ENCODE data around the gene RGCC.
"Not testable (repeated sequence)": the region's sequence is repeated elsewhere in the genome, so short reads cannot be mapped to it uniquely, and the experiment has no call there.

Gene RGCC, protein sequence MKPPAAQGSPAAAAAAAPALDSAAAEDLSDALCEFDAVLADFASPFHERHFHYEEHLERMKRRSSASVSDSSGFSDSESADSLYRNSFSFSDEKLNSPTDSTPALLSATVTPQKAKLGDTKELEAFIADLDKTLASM

DNA sequence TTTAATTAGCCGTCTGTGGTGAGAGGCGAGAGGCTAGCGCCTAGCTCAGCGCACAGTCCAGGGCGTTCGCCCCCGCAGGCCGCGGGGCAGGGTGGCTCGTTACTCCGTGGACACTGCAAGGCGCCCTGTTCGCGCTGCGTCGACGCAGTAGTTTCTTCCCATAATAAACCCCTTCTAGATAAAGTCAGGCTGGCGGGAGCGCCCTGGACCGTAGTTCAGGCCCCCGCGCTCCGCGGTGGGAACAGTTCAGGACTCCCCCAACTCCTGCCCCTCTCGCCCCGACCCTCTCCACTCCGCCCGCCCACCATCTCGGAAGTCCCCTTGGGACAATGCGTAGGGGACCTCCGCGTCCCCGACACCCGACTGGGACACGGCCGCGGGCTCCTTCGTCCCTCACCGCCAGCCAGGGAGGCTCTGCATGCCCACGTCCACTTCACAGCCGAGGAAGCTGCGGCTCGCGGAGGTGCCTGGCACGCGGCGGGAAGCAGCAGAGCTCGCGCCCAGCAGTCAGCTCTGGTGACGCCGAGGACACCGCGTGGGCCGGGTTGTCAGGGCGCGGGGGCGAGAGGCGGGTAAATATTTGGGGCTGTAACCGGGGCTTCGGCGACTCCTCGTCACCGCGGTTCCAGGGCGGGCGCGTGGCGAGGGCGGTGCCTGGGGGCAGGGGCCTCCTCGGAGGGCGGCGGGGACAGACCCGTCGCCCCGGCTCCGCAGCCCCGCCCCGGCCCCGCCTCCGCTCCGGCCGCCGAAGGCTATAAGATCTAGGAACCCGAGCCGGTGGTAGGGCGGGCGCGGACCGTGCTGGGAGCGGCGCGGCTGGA lies at the start of gene RGCC:
Gene RGCC, plus strand, starts transcription at position 783 of the 821 bp plus-strand sequence. CDS start 158 bp downstream, outside the sequence.
- peak; percentile 86 for DNase-seq (ENCODE audit: low spot score)

DNA sequence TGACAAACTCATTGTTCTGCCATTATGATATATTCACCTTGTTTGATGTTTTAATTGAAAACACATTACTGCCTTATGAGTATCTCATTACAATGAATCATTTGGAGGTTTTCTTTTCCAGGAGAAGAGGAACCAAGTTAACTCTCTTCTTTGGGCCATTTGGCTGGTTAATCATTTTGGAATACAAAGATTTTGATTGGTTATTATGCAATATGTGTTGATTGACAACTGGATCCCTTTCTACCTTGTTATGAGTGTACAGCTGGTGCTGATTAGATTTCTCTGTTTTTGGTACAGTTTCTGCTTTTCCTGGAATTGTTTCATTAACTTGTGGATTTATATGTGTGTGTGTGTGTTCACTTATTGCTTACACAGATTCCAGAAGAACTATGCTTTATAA lies 49.2 kb upstream of the RGCC start:
- DNase-seq (ENCODE audit: low spot score), result no peak

DNA sequence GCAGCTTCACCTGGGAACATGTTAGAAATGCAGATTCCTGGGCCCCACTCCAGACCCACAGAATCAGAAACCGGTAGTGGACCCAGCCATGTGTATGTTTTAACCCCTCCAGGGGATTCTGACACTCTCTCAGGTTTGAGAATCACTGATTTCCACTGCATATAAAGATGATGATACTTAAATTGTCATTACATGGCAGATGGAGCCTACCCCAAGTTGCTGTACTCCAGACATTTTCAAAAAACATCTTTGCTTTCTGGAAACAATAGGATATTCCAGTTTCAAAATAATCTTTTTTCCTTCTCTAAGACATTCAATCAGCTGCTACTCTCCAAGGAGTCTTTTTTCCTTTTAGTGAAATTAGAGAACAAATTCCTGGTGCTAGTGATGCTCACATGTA lies 48.6 kb upstream of the RGCC start:
- no peak for DNase-seq (ENCODE audit: low spot score)

DNA sequence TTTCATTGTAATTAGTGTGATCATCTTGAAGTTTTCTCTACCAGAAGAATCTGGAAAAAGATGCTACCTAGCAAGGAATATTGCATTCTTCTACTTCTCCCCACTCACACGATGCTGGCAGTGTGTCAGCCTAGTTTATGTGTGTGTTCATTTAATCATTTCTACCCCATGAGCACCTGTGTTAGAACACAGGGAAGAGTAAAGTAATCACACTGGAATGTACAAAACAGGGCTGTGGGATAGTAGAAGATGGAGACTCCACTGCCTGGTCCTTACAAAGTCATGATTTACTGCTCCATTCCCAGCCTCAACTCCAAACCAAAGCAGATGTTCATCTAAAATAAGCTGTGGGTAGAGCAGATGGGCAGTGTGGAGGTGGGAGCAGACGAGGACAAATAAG lies 47.7 kb upstream of the RGCC start:
- no peak for DNase-seq (ENCODE audit: low spot score)

DNA sequence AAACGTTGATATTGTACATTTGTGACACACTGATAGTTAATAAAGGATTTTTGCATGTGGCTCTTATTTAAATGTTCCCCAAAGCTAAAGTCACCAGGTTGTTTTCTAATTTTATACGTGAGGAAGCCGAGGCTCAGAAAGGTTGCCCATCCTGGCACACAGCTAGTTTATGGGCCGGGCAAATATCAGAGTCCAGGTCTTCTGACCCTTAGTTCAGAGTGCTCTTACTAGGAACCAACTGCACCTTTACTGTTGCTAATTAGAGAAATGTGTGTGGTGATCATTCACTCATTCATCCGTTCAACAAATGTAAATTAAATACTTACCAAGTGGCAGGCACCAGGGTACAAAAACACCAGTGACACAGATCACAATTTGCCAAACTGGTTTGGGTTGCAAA lies 46.3 kb upstream of the RGCC start:
- no peak for DNase-seq (ENCODE audit: low spot score)

DNA sequence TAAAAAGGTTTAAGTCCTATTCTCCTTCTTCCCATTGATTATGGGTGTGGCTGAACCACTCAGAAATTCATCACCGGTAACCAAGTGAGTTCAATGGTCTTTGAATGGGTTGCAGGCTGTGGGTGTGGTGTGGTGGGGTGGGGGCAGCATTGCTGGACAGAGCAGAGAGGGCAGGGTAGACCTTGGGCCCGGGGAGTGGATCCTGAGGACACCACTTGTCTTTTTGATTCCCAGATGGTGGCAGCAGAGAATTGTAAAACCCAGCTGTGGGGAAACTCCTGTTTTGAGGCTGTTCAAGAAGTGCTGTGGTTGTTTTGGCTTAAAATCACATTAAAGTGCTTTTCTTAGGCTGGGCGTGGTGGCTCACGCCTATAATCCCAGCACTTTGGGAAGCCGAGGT lies 45.8 kb upstream of the RGCC start:
- DNase-seq (ENCODE audit: low spot score), result peak; percentile 40

DNA sequence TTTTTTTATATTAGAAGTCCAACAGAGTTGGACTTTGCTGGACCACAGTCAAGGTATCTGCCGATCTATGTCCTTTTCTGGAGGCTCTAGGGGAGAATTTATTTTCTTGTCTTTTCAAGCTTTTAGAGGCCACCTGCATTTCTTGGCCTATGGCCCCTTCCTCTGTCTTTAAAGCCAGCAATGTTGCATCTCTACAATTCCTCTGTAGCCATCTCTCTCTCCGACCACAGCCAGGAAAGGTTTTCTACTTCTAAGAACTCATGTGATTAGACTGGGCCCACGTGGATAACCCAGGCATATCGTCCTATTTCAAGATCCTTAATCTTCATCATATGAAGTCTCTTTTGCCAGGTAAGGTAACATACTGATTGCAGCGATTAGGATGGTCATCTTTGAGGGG lies 43.5 kb upstream of the RGCC start:
- DNase-seq (ENCODE audit: low spot score), result no peak

DNA sequence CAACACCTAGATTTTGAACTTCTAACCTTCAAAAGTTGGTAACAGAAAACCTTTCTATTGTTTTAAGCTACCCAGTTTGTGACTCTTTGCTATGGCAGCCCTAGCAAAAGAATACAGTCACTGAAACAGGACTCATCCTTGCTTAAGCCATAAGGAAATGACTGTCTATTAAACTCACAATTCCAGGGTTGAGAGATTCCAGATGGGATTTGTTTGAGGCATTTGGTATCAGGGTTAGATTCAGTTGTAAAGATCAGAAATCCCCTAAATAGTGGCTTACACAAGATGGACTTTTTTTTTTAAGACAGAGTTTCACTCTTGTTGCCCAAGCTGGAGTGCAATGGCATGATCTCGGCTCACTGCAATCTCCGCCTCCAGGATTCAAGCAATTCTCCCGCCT lies 41.1 kb upstream of the RGCC start:
- no peak for DNase-seq (ENCODE audit: low spot score)

DNA sequence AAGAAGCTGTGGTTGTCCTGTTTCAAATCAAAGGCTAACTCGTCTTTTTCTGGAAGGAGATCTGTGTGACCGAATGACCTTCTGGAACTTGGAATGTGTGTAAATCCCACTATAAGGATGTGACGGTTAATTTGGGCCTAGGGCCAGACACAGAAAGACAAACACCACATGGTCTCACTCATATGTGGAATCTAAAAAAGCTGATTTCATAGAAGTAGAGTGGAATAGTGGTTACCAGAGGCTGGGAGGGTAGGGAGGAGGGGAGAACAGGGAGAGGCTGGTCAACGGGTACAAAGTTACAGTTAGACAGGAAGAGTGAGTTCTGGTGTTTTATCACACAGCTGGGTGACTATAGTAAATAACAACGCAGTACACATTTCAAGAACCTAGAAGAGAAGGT lies 39.3 kb upstream of the RGCC start:
- DNase-seq (ENCODE audit: low spot score), result no peak

DNA sequence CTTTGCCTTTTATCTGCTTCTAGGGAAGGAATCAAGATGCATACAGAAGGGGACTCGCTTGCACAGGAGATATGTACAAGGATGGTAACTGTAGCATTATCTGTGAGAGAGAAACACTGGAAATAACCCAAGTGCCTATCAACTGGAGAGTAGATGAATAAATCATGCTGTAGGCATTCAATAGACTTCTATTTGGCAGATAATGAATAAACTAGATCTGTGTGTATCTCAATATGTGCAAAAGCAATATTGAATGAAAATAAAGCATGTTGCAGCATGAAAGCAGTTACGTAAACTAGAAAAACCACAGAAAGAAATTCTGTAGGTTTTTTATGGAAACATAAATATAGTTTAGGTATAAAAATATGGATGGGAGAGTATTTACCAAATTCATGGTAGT lies 38.6 kb upstream of the RGCC start:
- no peak for DNase-seq (ENCODE audit: low spot score)

DNA sequence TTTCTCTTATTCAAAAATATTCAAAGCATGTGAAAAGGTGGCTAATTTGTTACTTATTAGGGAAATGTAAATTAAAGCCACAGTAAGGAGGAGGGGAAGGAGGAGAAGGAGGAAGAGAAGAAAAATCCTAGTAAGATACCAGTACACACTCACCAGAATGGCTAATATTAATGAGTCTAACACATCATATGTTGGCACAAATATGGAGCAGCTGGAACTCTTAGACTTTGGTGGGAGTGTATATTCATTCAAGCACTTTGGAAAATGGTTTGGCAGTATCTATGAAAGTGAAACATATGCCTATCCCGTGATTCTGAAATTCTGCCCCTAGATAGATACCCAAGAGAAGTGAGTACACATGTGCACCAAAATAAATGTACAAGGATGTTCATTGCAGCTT lies 38.1 kb upstream of the RGCC start:
- no peak for DNase-seq (ENCODE audit: low spot score)

DNA sequence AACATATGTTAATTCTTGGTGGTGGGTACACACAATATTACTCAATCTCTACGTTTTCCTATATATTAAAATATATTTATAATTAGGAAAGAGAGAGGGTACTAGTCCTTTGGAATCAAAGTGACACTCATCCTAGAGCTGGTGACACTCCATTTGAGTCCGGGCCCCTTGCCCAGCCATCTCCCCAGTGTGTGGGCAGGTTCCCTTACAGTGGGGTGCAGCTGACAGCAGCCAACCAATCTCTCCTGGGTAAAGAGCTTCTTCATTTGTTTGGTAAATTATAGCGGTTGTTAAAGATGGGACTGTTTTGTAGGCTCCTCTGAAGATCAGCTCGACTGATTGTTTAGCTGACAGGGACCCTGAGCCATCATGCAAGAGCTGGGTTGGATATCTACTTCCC lies 37.2 kb upstream of the RGCC start:
- DNase-seq (ENCODE audit: low spot score), result no peak

DNA sequence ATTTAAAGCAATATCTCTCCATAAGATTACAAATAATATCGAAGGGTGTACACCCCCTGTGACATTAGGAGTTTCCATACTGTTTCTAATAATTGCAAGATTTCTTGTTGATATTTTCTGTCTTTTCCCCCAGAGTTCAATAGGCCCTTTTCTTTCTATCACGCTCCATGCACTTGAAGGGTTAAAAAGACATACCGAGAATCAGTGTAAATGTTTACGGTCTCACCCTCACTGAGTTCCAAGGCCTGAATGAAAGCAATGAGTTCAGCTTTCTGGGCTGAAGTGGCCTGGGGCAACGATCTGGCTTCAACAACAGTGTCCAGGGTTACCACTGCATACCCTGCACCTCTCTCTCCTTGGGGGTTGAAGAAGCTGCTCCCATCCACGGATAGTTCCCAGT lies 36.0 kb upstream of the RGCC start:
- not testable (repeated sequence) for DNase-seq (ENCODE audit: low spot score)

DNA sequence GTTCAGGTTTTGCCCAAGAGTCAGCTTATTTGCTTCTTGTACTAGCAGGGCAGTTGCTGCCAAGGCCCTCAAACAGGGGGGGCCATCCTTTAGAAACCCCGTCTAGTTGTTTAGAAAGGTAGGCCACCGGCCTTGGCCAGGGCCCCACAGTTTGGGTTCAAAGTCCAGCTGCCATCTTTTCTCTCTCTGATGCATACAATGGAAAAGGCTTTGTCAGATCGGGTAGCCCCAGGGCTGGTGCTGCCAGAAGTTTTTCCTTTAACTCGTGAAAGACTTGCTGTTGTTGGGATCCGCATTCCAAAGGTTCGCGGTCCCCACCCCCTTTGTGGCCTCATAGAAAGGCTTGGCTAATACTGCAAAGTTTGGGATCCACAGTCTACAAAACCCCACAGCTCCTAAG lies 35.4 kb upstream of the RGCC start:
- not testable (repeated sequence) for DNase-seq (ENCODE audit: low spot score)

DNA sequence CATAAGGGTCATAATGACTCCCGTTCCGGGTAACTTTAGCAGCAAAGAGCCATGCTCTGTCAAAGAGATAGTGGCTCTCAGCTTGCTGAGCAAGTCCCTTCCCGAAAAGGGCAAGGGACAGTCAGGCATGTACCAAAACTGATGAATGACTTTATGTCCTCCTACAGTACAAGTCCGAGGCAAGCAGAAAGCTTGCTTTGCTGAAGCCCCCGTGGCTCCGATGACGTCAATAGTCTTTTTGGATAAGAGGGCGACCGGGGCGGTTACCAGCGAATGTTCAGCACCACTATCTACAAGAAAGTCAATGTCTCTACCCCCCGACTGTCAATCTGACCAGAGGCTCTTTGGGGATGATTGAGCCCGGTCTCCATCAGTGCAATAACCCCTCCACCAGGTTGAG lies 34.1 kb upstream of the RGCC start:
- DNase-seq (ENCODE audit: low spot score), result not testable (repeated sequence)

DNA sequence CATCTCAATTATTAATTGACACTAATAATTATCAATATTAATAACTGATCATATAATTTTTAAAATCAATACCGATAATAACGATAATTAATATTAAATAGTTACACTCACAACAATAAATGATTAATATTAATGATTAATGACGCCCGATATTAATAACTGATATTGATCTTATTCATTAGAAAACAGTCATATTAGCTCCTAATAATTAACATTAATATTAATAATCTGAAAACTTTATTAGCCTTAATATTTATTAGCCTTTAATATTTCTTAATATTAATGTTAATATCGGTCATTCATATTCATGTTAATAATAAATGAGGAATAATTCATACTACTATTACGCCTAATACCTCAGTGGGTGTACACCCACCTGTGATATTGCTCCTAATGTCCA lies 32.7 kb upstream of the RGCC start:
- not testable (repeated sequence) for DNase-seq (ENCODE audit: low spot score)

DNA sequence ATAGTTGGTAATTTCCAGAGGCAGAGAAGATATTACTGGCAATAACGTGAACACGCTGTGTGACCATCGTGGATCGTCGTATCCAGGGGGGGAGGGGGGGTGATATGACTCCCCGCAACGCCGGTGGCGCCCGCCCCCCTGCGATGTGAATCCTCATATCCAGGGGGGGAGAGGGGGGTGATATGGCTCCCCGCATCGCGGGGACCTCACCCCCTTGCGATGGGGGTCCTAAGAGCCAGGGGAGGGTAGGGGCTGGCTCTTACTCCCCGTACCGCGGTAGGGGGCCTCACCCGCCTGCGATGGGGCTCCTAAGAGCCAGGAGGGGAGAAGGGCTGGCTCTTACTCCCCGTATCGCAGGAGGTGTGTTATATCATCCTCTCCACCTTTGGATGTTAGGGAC lies 31.3 kb upstream of the RGCC start:
- no peak for DNase-seq (ENCODE audit: low spot score)

DNA sequence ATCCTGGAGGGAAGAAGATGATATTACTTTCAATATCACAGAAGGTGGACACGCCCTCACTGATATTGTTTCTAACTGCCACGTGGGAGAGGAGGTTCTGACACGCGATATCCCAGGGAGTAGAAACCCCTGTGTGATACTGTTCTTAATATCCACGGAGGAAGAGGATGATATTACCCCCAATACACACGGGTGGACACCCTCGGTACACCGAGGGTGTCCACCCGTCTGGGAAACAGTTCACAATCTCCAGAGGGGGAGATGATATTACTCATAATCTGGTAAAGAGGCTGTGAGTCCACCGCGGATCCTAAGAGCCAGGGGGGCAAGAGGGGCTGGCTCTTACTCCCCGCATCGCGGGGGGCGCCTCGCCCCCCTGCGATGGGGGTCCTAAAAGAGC lies 29.7 kb upstream of the RGCC start:
- DNase-seq (ENCODE audit: low spot score), result no peak

DNA sequence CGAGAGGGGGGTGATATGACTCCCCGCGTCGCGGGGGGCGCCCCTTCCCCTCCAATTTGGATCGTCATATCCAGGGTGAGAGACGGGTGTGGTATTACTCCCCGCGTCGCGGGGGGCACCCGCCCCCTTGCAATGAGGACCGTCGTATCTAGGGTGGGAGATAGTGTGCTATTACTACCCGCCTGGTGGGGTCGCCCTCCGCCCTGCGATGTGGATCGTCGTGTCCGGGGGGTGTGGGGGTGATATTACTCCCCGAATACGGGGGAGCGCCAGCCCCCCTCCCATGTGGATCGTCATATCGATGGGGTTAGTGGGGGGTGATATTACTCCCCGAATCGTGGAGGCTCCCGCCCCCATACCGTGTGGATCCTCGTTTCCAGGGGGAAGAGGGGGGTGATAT lies 29.2 kb upstream of the RGCC start:
- DNase-seq (ENCODE audit: low spot score), result peak; percentile 24

DNA sequence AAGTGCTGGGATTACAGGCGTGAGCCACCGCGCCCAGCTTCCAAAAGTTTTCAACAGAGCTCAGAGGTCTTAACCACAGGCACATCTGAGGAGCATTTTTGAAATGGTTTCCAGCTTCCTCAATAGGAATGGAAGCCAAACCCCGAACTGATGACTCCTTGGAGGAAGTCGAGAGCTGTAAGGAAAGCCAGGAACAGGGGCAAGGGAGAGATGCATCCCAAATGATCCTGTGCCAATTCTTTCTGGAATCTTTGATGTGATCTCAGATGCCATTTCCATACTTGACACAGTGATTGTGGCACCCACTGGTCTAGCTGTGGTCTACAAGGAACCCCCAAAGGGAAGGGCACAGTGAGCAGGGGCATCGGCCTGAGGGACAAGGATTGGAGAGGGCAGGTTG lies 23.3 kb upstream of the RGCC start:
- DNase-seq (ENCODE audit: low spot score), result not testable (repeated sequence)

DNA sequence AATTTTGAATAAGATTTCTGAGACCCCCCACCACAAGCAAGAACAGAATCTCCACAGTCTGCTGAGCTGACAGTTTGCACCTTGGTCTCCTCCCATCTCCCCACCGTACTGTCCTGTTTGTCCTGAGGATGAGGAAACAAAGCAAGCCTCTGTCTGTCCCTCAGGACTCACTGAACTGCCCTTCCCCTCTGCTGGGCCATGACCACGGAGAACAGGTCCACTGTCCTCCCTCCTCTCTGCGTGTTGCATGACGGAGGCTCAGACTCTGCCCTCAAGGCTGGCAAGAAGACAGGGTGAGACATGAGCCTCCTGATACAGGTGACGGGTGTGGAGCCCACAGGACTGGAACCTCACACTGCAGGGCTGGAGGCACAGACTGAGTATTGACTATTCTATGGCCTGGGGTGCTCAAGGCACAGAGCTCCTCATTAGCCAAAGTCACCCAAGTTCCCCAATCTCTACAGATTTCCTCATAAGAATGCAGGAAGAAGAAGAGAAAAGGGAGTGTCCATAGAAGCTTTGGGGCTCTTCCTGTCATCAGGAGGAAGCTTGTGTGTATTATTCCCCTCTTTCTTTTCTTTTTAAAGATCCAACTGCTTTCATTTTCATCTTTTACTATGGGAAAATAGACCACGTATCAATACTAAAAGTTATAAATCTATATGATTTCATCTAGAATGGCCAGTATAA lies 22.4 kb upstream of the RGCC start:
- DNase-seq (ENCODE audit: low spot score), result no peak

DNA sequence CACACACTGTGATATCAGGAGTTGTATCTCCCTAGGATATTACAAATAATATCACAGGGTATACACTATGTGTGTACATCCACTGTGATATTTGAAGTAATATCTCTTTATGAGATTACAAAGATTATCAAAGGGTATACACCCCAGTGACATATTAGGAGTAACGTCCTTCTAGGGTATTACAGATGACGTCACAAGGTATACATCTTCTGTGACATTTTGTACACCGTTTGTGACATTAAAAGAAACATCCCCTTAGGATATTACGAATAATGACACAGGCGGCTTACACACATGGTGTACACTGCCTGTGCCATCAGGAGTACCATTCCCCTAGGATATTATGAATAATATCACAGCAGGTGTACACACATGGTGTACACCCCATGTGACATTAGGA lies 13.4 kb upstream of the RGCC start:
- no peak for DNase-seq (ENCODE audit: low spot score)

DNA sequence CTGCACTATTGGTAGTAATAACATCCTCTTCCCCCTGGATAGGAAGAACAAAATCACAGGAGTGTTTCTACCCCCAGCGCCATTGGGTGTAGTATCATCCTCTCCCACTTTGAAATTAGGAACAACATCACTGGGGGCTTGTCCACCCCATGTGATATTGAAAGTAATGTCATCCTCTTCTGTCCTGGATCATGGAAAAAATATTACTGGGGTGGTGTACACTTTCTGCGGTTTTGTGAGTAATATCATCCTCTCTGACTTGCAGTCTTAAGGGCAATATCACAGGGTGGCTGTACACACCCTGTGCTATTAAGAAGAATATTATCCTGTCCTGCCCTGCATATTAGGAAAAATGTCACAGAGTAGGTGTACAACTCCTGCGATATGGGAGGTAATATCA lies 4.9 kb upstream of the RGCC start:
- DNase-seq (ENCODE audit: low spot score), result no peak

Measured in CD4-positive, alpha-beta T cell treated with Interleukin-6 at 100 ng/mL for 8 hours (primary cell).